Activated CD4-positive, alpha-beta T cell treated with anti-CD3 and anti-CD28 coated beads, Interleukin-2, Interleukin-6, amounts not matched to agents 100 ng/mL and 50 ng/mL, durations not matched to agents 16 hours and 8 hours (primary cell): ENCODE data around the gene HPGDS.
"Not testable (repeated sequence)": the region's sequence is repeated elsewhere in the genome, so short reads cannot be mapped to it uniquely, and the experiment has no call there.

ENCODE experiments used
- DNase-seq: peaks from one replicate; pipeline ENCODE4 v3.0.0-alpha.2; 2020

HPGDS gene

GRCh38 chr4:94354474-94354896 is 11.8 kb upstream of the HPGDS start:
- no peak for DNase-seq

- no peak for DNase-seq
Observed at GRCh38 chr4:94352996-94353395, 10.4 kb upstream of the HPGDS start.

- DNase-seq, result no peak
Observed at GRCh38 chr4:94352163-94352562, 9.5 kb upstream of the HPGDS start.

GRCh38 chr4:94351319-94351718 is 8.7 kb upstream of the HPGDS start:
- no peak for DNase-seq

- DNase-seq, result no peak
Observed at GRCh38 chr4:94350095-94350494, 7.5 kb upstream of the HPGDS start.

GRCh38 chr4:94349193-94349592 is 6.6 kb upstream of the HPGDS start:
- peak; percentile 60 for DNase-seq

- peak; percentile 43 for DNase-seq
Observed at GRCh38 chr4:94348666-94349065, 6.0 kb upstream of the HPGDS start.

- DNase-seq, result no peak
Observed at GRCh38 chr4:94346541-94346940, 3.9 kb upstream of the HPGDS start.

GRCh38 chr4:94345969-94346368 is 3.3 kb upstream of the HPGDS start:
- DNase-seq, result no peak

GRCh38 chr4:94345266-94345665 is 2.6 kb upstream of the HPGDS start:
- DNase-seq, result no peak

GRCh38 chr4:94344457-94344856 is 1.8 kb upstream of the HPGDS start:
- DNase-seq, result no peak

- no peak for DNase-seq
Observed at GRCh38 chr4:94341481-94342370, 910 bp downstream of the HPGDS start.

- peak; percentile 68 for DNase-seq
Observed at GRCh38 chr4:94339779-94340178, 2.9 kb downstream of the HPGDS start.

- DNase-seq, result peak; percentile 82
Observed at GRCh38 chr4:94338681-94339351, 3.8 kb downstream of the HPGDS start.

GRCh38 chr4:94336791-94337190 is 5.8 kb downstream of the HPGDS start:
- DNase-seq, result not testable (repeated sequence)

GRCh38 chr4:94336303-94336702 is 6.3 kb downstream of the HPGDS start:
- DNase-seq, result no peak

GRCh38 chr4:94334962-94335361 is 7.7 kb downstream of the HPGDS start:
- DNase-seq, result no peak

- no peak for DNase-seq
Observed at GRCh38 chr4:94334476-94334875, 8.2 kb downstream of the HPGDS start.

- DNase-seq, result no peak
Observed at GRCh38 chr4:94333866-94334265, 8.8 kb downstream of the HPGDS start.

- no peak for DNase-seq
Observed at GRCh38 chr4:94332983-94333590, 9.5 kb downstream of the HPGDS start.

- DNase-seq, result no peak
Observed at GRCh38 chr4:94329933-94330332, 12.7 kb downstream of the HPGDS start.

GRCh38 chr4:94325835-94326234 is 16.8 kb downstream of the HPGDS start:
- DNase-seq, result no peak

GRCh38 chr4:94319927-94320326 is 22.7 kb downstream of the HPGDS start:
- DNase-seq, result not testable (repeated sequence)
